Activated naive CD4-positive, alpha-beta T cell (primary cell): ENCODE results near the gene MLXIP.

ENCODE experiments used
- DNase-seq, 4 experiments: peaks; one replicate each; lab custom pipeline; 2025; lab: John Stamatoyannopoulos, UW

Gene MLXIP

DNA sequence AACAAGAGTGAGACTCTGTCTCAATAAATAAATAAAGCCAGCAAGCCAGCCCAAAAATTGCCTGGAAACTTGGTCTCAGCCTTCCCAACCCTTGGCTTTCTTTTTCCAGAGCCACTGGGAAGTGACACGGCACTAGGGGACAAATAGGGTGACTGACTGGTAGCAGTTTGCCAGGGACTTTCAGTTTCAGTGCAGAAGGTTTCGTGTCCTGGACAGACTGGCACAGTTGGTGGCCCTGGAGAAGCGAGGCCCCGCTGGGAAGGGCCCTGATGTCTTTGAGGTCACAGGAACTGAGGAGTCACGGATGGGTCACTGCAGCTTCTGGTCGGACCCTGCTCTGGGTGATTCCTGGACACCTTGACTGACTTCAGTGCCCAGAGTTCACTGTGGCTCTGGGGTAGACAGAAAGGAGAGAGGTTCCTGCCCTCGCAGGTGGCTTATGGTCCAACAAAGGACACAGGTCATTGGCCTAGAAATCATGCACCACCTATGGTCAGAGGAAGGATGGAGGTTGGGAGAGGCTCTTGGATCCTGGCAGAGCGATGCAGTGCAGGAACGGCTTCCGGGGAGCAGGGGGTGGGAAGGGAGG is 107.0 kb downstream of the MLXIP start:
- DNase-seq = no peak

DNA sequence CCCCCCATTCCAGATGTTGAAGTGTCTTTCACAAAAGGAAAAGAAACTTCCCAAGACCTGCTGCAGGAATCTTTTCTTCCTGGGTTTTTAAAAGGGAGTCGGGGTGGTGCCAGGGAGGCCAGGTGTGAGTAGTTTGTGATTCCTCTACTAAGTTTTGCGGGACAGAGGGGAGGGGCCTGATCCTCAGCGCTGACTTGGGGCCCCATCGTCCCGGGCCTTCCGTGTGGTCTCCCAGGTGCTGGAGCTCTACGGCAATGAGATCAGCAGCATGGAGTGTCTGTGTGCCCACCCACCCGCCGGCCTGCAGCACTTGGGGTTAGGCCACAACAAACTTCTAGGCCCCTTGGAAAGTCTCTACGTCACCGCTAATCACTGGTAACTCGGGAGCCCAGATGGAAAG is 108.9 kb downstream of the MLXIP start:
- no peak for DNase-seq

GRCh38 chr12:122189626-122190475 is 111.3 kb downstream of the MLXIP start:
- DNase-seq = no peak

DNA sequence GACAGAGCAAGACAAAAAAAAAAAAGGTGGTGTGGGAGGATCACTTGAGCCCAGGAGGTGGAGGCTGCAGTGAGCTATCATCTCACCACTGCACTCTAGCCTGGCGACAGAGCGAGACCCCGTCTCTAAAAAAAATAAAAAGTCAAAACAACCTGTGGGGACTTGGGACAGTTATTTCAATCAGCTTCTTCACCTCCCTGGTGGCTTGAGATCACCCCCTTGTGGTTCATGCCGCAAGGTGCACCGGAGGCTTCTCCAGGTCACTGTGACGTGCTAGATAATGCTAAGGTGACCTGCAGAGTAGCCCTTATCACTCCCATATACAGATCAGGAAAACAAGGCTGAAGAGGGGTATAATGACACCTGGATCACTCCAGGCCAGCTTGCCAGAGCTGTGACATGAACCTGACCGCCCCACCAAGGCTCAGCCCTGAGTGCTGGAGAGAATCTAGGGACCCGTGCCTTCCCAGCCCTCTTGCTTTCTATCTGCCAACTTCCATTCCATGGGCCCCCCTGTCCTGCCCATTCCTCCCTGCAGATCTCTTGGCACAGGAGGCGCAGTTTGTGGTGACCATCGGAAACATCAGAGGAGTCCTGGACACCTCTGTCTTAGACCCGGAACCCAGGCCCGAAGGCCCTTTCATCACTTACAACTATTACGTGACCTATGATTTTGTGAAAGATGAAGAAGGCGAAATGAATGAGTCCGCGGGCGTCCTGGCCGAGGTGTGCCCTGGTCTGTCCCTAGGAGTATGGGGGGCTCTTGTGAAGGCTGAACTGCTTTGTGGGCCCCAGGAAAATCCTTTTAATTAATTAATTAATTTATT is 112.5 kb downstream of the MLXIP start:
- peak; percentile 10 to 41 (median 22) for DNase-seq

GRCh38 chr12:122192441-122192840 is 113.9 kb downstream of the MLXIP start:
- no peak for DNase-seq

DNA sequence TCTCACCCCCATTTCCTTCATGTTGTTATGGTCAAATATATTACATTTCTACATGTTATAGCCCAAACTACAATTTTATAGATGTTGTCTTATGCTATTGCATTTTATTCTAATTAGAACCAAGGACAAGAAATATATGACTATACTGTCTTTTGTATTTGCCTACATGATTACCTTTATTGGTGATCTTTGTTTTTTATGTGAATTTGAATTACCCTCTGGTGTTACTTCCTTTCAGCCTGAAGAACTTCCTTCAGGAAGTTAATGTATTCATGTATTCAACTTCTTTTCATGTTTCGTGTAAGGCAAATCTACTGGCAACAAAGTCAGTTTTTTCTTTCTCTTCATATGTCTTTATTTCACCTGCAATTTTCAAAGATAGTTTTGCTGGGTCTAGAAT is 116.2 kb downstream of the MLXIP start:
- DNase-seq = no peak

DNA sequence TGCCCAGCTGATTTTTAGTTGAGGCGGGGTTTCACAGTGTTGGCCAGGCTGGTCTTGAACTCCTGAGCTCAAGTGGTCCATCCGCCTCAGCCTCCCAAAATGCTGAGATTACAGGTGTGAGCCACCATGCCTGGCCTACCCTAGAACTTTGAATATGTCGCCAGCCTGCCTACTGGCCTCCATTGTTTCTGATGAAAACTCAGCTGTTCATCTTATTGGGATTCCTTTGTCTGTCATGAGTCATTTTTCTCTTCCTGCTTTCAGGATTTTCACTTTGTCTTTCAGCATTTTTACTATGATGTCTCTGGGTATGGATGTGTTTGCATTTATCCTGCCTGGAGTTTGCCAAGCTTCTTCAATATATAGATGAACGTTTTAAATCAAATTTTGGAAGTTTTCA is 116.8 kb downstream of the MLXIP start:
- no peak for DNase-seq
